K562 (cell line): ENCODE data around the gene COMMD1. TPM values are rescaled to one million over a fixed set of nuclear protein-coding genes. Genes with fewer than 3 reads are reported as not detected.

Source experiments
- DIDO1 ChIP-seq: fragments of 450-650 bp; IDR thresholded peaks from 2 replicates; pipeline ENCODE4 v1.6.1; 2016; ENCODE audit warnings: low read depth, missing biosample characterization, missing genetic modification characterization
- E2F3 ChIP-seq: fragments of 250-450 bp; sonication (Bioruptor Pico); IDR thresholded peaks from 2 replicates; pipeline ENCODE4 v1.4.0; 2020; ENCODE audit warnings: mild to moderate bottlenecking
- GATAD2B ChIP-seq: fragments of 450-650 bp; IDR thresholded peaks from 2 replicates; pipeline ENCODE4 v1.6.1; 2017; ENCODE audit warnings: mild to moderate bottlenecking, borderline replicate concordance
- IFI16 ChIP-seq: fragments of 250-450 bp; sonication (Bioruptor Pico); IDR thresholded peaks from 2 replicates; pipeline ENCODE4 v2.1.2; 2022; ENCODE audit warnings: mild to moderate bottlenecking, inconsistent platforms
- POLR2AphosphoS5 ChIP-seq: IDR thresholded peaks from 2 replicates; pipeline ENCODE4 v1.6.1; 2011; ENCODE audit warnings: mild to moderate bottlenecking, low read depth, low read length, moderate library complexity; ENCODE audit not compliant: control insufficient read depth, insufficient read depth
- SIN3B ChIP-seq: fragments of 450-650 bp; IDR thresholded peaks from 2 replicates; pipeline ENCODE4 v1.6.1; 2017; ENCODE audit warnings: low read depth, mild to moderate bottlenecking, moderate library complexity
- TAF1 ChIP-seq: IDR thresholded peaks from 2 replicates; pipeline ENCODE4 v1.6.1; 2011; ENCODE audit warnings: mild to moderate bottlenecking, low read length, moderate library complexity; ENCODE audit not compliant: insufficient read depth, control insufficient read depth, severe bottlenecking; ENCODE audit errors: extremely low read depth
- TAF9B ChIP-seq: fragments of 450-650 bp; IDR thresholded peaks from 2 replicates; pipeline ENCODE4 v1.6.1; 2018; ENCODE audit warnings: mild to moderate bottlenecking; ENCODE audit not compliant: partially characterized antibody
- ZZZ3 ChIP-seq: fragments of 450-650 bp; IDR thresholded peaks from 2 replicates; pipeline ENCODE4 v1.6.1; 2016; ENCODE audit warnings: antibody characterized with exemption, mild to moderate bottlenecking, moderate library complexity
- polyA plus RNA-seq, 8 experiments: library from polyadenylated mRNA; depleted of rRNA in 4 of 8; stranded (reverse) in 5 of 8; unstranded in 3 of 8; fragments of >200 nt; fragmentation: Nextera tagmentation in 2 of 8; fragmentation: Illumina TruSeq in 1 of 8; extraction: Ambion mirVana in 2 of 8; extraction: Trizol in 1 of 8; gene quantifications; 2 replicates each; pipeline versions ENCODE4 v1.2.1 to v1.2.3, GENCODE V29; 2011 to 2014; ENCODE audit warnings: inconsistent platforms in 1 of 8, missing spikeins in 1 of 8
- total RNA-seq, 7 experiments: library from RNA; depleted of rRNA in 6 of 7; stranded (reverse); fragments of >200 nt in 6 of 7; fragmentation: Illumina TruSeq in 2 of 7; extraction: Trizol in 2 of 7; gene quantifications; 2 replicates each; pipeline versions ENCODE4 v1.2.1 to v1.2.3, GENCODE V29; 2011 to 2021; ENCODE audit warnings: low replicate concordance in 1 of 7
- TF ChIP-seq, protein P1 (sequence below): sonication (generic); formaldehyde crosslinking; IDR thresholded peaks from 2 replicates; pipeline ENCODE4 v1.8.0; 2022; ENCODE audit warnings: missing genetic modification reagents, mild to moderate bottlenecking, borderline replicate concordance
- TF ChIP-seq, protein P2 (sequence below), 2 experiments: fragments of 450-650 bp in 1 of 2; sonication (generic) in 1 of 2; formaldehyde crosslinking in 1 of 2; IDR thresholded peaks; 2 replicates each; pipeline versions ENCODE4 v1.7.1 to v1.9.0; 2016 to 2022; ENCODE audit warnings: inconsistent platforms in 1 of 2, mild to moderate bottlenecking in 1 of 2, missing genetic modification reagents in 1 of 2
- TF ChIP-seq, protein P3 (sequence below): fragments of 250-450 bp; sonication (Bioruptor Pico); IDR thresholded peaks from 2 replicates; pipeline ENCODE4 v1.8.0; 2021; ENCODE audit warnings: moderate library complexity, mild to moderate bottlenecking, inconsistent platforms

COMMD1 gene
- total and polyA plus RNA-seq, 9 of the 15 experiments (the other 6 are each of a cell fraction or from before 2014, with no cell fraction given), result 14.4 to 77.0 (median 21.4) TPM

DNA sequence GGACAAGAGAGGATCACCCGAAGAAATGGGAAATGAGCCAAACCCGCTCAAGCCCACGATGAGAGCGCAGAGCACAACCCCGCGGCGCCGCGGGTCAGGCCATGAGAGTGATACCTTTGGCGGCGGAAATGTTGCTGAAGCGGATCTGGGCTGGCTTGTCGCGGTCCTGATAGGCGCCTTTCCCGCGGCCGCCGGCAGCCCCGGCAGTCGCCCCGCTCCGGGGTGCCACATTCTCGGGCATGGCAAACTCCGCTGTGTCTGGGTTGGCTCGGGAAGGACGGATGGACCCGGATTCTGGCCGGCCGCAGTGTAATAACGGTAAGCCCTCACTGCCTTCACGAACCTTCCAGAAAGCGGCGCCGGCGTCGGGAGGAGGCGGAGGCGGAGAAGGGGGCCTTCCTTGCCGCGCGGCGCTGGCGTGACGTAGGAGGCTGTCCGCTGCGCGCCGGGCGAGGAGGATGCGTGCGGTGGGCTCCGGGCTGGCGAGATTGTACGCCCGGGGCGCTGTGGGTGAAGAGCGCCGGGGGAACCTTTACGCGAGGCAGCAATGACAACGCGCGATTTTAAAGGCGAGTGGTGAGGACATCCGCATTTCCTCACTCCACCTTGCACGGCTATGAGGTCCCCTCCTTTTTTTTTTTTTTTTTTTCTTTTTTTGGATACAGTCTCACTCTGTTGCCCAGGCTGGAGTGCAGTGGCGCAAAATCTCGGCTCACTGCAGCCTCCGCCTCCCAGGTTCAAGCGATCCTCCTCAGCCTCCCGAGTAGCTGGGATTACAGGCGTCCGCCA is 17.0 kb upstream of the COMMD1 start, which contains the start of gene CCT4 (continued):
- TF ChIP-seq IFI16 (CRISPR knock-in tag) (no peak), POLR2AphosphoS5 (peak; percentile 94), TAF9B (peak; percentile 98), E2F3 (CRISPR knock-in tag) (peak; percentile 79; the same call in 1 of the 2 replicates), ZZZ3 (peak; percentile 99), DIDO1 (tag) (peak; percentile 84), SIN3B (peak; percentile 92), GATAD2B (no peak; the same call in 1 of the 2 replicates), TAF1 (peak; percentile 97)
- TF ChIP-seq, protein P1, sequence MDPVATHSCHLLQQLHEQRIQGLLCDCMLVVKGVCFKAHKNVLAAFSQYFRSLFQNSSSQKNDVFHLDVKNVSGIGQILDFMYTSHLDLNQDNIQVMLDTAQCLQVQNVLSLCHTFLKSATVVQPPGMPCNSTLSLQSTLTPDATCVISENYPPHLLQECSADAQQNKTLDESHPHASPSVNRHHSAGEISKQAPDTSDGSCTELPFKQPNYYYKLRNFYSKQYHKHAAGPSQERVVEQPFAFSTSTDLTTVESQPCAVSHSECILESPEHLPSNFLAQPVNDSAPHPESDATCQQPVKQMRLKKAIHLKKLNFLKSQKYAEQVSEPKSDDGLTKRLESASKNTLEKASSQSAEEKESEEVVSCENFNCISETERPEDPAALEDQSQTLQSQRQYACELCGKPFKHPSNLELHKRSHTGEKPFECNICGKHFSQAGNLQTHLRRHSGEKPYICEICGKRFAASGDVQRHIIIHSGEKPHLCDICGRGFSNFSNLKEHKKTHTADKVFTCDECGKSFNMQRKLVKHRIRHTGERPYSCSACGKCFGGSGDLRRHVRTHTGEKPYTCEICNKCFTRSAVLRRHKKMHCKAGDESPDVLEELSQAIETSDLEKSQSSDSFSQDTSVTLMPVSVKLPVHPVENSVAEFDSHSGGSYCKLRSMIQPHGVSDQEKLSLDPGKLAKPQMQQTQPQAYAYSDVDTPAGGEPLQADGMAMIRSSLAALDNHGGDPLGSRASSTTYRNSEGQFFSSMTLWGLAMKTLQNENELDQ (CRISPR knock-in tag), result no peak
- TF ChIP-seq, protein P2, sequence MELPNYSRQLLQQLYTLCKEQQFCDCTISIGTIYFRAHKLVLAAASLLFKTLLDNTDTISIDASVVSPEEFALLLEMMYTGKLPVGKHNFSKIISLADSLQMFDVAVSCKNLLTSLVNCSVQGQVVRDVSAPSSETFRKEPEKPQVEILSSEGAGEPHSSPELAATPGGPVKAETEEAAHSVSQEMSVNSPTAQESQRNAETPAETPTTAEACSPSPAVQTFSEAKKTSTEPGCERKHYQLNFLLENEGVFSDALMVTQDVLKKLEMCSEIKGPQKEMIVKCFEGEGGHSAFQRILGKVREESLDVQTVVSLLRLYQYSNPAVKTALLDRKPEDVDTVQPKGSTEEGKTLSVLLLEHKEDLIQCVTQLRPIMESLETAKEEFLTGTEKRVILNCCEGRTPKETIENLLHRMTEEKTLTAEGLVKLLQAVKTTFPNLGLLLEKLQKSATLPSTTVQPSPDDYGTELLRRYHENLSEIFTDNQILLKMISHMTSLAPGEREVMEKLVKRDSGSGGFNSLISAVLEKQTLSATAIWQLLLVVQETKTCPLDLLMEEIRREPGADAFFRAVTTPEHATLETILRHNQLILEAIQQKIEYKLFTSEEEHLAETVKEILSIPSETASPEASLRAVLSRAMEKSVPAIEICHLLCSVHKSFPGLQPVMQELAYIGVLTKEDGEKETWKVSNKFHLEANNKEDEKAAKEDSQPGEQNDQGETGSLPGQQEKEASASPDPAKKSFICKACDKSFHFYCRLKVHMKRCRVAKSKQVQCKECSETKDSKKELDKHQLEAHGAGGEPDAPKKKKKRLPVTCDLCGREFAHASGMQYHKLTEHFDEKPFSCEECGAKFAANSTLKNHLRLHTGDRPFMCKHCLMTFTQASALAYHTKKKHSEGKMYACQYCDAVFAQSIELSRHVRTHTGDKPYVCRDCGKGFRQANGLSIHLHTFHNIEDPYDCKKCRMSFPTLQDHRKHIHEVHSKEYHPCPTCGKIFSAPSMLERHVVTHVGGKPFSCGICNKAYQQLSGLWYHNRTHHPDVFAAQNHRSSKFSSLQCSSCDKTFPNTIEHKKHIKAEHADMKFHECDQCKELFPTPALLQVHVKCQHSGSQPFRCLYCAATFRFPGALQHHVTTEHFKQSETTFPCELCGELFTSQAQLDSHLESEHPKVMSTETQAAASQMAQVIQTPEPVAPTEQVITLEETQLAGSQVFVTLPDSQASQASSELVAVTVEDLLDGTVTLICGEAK (IDR thresholded peaks at IDR 0.05), result peak; percentile 58; the same call in 1 of the 2 replicates
- TF ChIP-seq, protein P2 (CRISPR knock-in tag; IDR thresholded peaks at IDR 0.05), result peak; percentile 61; the same call in 1 of the 2 replicates
- TF ChIP-seq, protein P3, sequence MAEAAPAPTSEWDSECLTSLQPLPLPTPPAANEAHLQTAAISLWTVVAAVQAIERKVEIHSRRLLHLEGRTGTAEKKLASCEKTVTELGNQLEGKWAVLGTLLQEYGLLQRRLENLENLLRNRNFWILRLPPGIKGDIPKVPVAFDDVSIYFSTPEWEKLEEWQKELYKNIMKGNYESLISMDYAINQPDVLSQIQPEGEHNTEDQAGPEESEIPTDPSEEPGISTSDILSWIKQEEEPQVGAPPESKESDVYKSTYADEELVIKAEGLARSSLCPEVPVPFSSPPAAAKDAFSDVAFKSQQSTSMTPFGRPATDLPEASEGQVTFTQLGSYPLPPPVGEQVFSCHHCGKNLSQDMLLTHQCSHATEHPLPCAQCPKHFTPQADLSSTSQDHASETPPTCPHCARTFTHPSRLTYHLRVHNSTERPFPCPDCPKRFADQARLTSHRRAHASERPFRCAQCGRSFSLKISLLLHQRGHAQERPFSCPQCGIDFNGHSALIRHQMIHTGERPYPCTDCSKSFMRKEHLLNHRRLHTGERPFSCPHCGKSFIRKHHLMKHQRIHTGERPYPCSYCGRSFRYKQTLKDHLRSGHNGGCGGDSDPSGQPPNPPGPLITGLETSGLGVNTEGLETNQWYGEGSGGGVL (CRISPR knock-in tag), result no peak
